Epithelial cell of proximal tubule (primary cell): ENCODE data around the gene IMMP2L. TPM values are rescaled to one million over a fixed set of nuclear protein-coding genes. Genes with fewer than 3 reads are reported as not detected.

Source experiments
- DNase-seq: peaks from one replicate; pipeline ENCODE4 v3.0.0-alpha.2; 2011; ENCODE audit warnings: low read depth
- H3K4me3 ChIP-seq: 2 replicates; pipeline ENCODE4 v1.5.1; 2011; ENCODE audit warnings: low read depth, mild to moderate bottlenecking, low read length
- CTCF ChIP-seq: conservative IDR thresholded peaks from 2 replicates; pipeline ENCODE4 v1.5.1; 2012; ENCODE audit warnings: low read depth, mild to moderate bottlenecking, low read length
- total RNA-seq: library from RNA; depleted of rRNA; stranded (reverse); fragments of >200 nt; gene quantifications from 2 replicates; pipeline ENCODE4 v1.2.3, GENCODE V29; 2015

The IMMP2L gene
- total RNA-seq, 1 donor from 2014 or later = 8.4 TPM

- no peak for DNase-seq
- TF ChIP-seq CTCF = no peak
- H3K4me3 ChIP-seq = no peak overlapping the region
Observed at GRCh38 chr7:111226800-111227199, 335.5 kb downstream of the IMMP2L start.

GRCh38 chr7:111224354-111225231 is 337.7 kb downstream of the IMMP2L start:
- H3K4me3 ChIP-seq = no peak overlapping the region
- no peak for TF ChIP-seq CTCF
- DNase-seq = no peak

GRCh38 chr7:111223802-111224253 is 338.5 kb downstream of the IMMP2L start:
- H3K4me3 ChIP-seq = no peak overlapping the region
- DNase-seq = no peak
- TF ChIP-seq CTCF = no peak

GRCh38 chr7:111215550-111215949 is 346.7 kb downstream of the IMMP2L start:
- no peak for DNase-seq
- no peak overlapping the region for H3K4me3 ChIP-seq
- TF ChIP-seq CTCF = no peak

GRCh38 chr7:111212857-111213523 is 349.3 kb downstream of the IMMP2L start:
- no peak for TF ChIP-seq CTCF
- DNase-seq = no peak

GRCh38 chr7:111210996-111211395 is 351.3 kb downstream of the IMMP2L start:
- no peak for TF ChIP-seq CTCF
- DNase-seq = no peak
- H3K4me3 ChIP-seq = no peak overlapping the region

More at GRCh38 chr7:111212857-111213523, 349.3 kb downstream of the IMMP2L start:
- H3K4me3 ChIP-seq = no peak overlapping the region
